ENCODE results near the gene ULBP2.
A peak's percentile ranks its signal among the peaks of the same experiment; 100 is the strongest.
"Not testable (repeated sequence)": the region's sequence is repeated elsewhere in the genome, so short reads cannot be mapped to it uniquely, and the experiment has no call there.

Gene ULBP2

GRCh38 chr6:149927025-149927424 is 14.8 kb upstream of the ULBP2 start:
- DNase-seq: not testable (repeated sequence)

- DNase-seq: no peak
Observed at GRCh38 chr6:149929422-149929821, 12.4 kb upstream of the ULBP2 start.

- DNase-seq: no peak
Observed at GRCh38 chr6:149931501-149931900, 10.3 kb upstream of the ULBP2 start.

DNA sequence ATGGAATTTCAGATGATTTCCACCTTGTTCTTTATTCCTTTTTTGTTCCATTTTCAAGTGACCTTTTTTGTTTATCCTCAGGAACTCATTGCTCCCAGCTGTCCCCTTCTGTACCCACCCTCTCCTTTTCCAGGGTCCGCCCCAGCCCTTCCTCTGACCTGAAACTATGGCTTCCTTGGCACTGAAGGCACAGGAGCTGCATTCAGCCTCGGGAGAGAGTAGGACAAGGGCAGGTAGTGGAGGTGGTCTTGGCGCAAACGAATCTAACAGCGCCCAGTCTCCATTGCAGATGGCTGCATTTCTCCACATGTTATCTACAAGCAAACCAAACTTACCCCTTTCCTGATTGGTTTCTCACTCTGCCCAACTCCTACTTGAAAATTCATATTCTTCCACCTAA is 8.8 kb upstream of the ULBP2 start:
- no peak for DNase-seq

DNA sequence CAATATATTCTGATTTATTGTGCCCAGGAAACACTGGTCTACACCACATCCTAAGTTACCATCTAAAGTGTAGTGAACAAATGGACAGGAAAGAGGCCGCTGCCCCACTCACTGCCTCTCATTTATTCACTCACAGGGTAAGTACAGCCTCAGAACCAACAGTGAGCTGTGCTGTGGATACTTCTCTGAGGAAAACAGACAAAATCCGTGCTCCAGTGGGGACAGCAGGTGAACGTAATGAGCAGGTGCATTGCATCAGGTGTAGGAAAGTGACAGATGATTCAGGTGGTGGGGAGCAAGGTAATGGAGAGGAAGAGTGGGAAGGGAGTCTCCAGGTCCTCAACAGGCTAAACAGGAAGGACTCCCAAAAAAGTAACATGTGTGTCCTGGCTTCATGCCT is 8.4 kb upstream of the ULBP2 start:
- no peak for DNase-seq

GRCh38 chr6:149934249-149935156 is 7.3 kb upstream of the ULBP2 start:
- DNase-seq: peak; percentile 83

GRCh38 chr6:149935246-149935645 is 6.6 kb upstream of the ULBP2 start:
- no peak for DNase-seq

DNA sequence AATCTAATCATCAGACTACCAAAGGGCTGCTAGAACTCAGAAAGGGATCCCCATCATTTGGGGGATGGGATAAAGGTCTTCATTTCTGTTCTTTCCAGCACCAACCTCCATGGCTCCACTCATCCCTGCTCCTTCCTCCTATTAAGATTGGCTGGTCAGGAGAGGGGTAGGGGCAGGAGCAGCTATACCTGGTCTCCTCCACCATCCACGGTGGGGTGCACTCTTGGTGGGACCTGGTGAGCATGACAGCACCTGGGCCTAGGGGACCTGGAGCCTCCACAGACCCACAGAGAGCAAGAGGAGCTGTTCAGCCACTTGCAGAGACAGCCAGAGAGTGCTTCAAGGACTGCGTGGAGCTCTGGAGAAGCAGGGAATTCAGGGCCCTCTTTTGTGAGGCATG is 6.1 kb upstream of the ULBP2 start:
- no peak for DNase-seq

GRCh38 chr6:149936743-149937142 is 5.1 kb upstream of the ULBP2 start:
- no peak for DNase-seq

DNA sequence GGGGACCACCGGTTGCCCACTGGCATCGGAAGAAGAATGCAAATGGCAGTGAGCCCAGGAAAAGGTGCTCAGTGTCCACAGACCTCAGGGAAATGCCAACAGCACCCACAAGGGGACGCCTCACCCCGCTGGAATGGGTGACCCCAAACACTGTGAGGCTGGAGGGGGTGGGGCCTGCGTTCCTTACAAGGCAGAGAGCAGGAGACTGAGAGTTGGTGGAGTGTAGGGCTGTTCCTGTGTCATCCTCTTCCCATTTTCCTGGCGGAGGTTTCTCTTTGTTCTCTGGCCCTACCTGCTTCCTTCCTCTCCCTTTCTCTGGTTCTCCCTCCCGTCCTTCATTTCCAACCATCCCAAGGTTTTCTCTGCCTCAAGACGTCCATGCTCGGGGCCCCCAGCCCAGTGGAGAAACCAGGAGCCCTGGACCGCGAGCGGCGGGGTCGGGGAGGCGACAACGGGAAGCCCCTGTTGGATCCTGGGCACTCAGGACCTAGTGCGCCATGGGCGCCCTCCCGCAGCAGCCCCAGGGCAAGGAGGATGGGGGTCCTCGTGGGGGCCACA is 3.7 kb upstream of the ULBP2 start:
- DNase-seq: not testable (repeated sequence)

GRCh38 chr6:149938571-149939355 is 3.1 kb upstream of the ULBP2 start:
- DNase-seq: peak; percentile 79

DNA sequence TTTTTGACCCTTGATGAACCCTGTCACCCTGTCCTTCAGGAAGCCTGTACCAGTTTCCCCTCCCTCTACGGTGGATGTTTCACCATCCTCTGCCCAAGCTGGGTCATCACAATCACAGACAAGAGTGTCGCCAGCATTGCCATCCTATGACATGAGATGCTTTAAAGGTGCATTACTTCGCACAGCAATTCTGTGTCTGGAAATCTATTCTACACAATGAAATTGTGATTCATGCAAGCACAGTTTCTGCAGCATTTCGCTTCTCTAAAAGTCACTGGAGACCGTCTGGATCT is 2.5 kb upstream of the ULBP2 start:
- no peak for DNase-seq

DNA sequence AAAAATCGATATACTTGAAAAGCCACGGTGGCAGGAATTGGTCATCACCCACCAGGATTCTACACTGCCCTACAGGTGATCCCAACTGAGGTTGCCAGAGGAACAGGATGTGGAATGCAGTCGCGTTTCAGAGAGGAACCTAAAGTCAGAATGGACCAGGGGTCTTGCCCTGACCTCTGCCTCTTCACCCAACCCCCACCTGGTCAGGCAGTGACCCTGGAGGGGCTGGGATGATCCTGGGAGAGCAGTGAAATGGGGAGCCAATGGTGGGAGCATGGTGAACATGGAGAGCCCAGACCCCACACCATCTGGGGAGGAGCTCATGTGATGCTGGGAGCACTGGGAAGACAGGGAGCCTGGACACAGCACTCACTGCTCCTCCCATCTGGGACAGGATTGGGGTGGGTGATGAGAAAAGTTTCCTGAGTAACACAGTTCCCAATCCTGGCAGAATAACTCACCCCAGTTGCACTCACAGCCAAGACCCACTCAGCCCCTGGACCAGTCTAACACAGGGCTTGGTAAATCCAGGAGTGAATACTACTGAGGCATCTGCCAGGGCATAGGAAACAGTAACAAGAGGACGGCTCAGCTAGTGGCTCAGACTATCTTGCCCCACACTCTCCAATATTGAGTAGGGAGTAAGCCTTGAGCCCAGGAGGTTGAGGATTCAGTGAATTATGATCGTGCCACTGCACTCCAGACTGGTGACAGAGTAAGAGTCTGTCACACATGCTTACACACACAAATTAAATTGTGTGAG is 1.7 kb upstream of the ULBP2 start:
- DNase-seq: no peak

DNA sequence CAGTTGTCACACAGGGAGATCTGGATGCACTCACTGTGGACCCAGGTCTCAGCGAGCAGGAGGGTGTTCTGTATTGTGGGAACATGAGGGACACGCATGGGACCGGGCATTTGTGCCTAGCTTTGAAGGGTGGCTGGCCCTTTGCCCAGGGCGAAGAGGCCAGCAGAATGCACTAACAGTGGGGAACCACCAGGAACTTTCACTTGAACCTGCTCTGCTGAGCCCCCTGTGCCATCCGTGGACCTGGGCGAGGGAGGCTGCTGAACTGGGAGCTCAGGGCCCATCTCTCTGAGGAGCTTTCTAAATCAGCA is 1.2 kb upstream of the ULBP2 start:
- no peak for DNase-seq

DNA sequence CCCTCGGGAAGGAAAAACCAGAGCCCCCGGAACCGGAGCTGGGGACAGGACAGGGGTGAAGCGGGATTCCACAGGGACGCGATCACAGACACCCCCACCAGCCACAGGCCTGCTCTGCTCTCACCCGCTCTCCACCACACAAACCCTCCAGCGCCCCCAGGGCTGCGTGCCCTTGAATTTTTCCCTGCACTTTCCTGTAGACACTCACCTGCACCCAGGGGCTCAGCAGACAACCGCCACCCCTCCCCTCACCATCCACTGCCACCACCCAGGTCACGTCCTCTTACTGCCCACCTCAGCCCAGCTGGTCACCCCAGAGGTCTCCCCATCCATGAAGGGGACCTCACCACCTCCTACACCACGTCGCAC is 631 bp downstream of the ULBP2 start:
- no peak for DNase-seq

DNA sequence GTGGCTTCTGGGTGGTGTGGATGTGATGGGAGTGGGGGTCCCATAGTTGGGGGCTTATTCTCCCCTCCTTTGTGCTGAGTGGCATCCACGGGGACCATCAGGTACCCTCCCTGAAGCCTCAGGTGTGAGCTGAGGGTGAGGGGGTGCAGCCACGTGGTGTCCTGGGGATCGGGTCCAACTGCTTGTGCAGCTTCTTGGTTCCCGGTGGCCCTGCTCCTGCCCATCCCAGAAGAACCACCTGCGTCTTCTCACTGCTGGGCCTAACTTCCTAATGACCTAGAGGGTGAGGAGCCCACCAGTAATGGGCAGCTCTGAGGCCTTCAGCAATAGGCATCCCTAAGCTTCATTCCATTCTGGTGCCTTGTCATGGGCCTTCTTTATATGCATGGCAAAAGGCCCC is 1.5 kb downstream of the ULBP2 start:
- not testable (repeated sequence) for DNase-seq

GRCh38 chr6:149945276-149945675 is 3.5 kb downstream of the ULBP2 start:
- DNase-seq: not testable (repeated sequence)

- DNase-seq: not testable (repeated sequence)
Observed at GRCh38 chr6:149946631-149947030, 4.8 kb downstream of the ULBP2 start.

GRCh38 chr6:149947533-149947932 is 5.7 kb downstream of the ULBP2 start:
- not testable (repeated sequence) for DNase-seq

DNA sequence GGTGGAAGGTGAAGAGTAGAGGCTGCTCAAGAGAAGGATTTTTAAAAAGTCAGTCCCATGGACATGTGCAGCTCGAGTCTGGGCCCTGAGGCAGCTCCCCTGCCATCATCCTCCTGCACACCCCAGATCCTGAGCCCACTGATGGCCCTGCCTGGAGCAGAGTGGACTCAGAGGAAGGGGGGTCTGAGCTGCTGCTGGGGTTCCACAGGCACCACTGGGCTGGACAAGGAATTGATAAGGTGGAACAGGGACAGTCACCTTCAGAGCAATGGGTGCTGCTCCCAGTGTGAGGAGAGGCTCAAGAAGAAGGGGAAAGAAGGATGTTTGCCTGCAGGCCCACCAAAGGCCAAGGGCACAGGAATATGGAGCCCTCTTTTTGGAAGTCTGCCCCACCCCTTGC is 6.2 kb downstream of the ULBP2 start:
- DNase-seq: no peak

DNA sequence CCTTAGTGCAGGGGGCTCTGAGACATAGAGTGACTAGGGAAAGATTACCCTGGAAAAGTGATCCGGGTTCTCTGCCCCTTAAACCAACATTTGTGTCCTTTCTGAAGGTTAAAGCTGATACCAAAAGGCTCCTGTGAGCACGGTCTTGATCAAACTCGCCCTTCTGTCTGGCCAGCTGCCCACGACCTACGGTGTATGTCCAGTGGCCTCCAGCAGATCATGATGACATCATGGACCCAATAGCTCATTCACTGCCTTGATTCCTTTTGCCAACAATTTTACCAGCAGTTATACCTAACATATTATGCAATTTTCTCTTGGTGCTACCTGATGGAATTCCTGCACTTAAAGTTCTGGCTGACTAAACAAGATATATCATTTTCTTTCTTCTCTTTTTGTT is 6.8 kb downstream of the ULBP2 start:
- no peak for DNase-seq

GRCh38 chr6:149950423-149950822 is 8.6 kb downstream of the ULBP2 start:
- no peak for DNase-seq

DNA sequence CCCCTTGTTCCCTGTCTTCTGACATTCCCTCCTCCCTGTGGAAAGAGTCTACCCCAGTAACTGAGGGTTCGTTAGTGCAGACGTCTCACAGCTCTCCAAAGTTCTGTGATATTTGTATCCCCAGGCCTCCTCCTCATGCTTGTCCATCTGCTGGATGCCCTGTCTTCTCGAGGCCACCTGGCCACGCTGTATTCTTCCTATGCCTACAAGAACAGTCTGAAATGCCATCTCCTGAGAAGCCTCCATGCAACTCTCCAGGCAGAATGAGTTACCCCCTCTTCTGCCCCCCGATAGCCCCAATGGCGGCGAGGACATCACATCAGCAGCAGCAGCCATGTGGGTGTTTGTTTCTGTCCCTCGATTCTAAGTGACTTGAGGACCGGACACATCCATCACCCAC is 9.3 kb downstream of the ULBP2 start:
- no peak for DNase-seq

DNA sequence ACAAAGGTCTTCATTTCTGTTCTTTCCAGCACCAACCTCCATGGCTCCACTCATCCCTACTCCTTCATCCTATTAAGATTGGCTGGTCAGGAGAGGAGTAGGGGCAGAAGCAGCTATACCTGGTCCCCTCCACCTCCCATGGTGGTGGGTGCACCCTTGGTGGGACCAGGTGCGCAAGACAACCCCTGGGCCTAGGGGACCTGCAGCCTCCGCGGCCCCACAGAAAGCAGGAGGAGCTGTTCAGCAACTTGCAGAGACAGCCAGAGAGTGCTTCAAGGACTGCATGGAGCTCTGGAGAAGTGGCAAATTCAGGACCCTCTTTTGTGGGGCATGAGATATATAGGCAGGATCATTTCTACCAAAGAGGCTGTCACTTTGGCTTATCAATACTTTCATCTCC is 9.8 kb downstream of the ULBP2 start:
- no peak for DNase-seq
